HG03575 (cell line): ENCODE measurements around the gene MRPS15.

ENCODE experiments used
- ATAC-seq: cut with Tn5 transposase; IDR thresholded peaks from one replicate; pipeline ENCODE4 v1.9.1; 2021; ENCODE audit not compliant: unreplicated experiment, insufficient number of reproducible peaks, low FRiP score; ENCODE audit errors: extremely low read depth

Gene MRPS15

GRCh38 chr1:36466370-36467026, 2.3 kb upstream of the MRPS15 start:
- ATAC-seq = no peak

- no peak for ATAC-seq
These were observed 1.7 kb upstream of the MRPS15 start for GRCh38 chr1:36465731-36466369.

- ATAC-seq = no peak
These were observed 615 bp upstream of the MRPS15 start for GRCh38 chr1:36464605-36465393.

GRCh38 chr1:36463463-36463802, 751 bp downstream of the MRPS15 start:
- ATAC-seq = no peak

GRCh38 chr1:36458910-36459309, 5.3 kb downstream of the MRPS15 start:
- no peak for ATAC-seq

GRCh38 chr1:36457691-36458090, 6.5 kb downstream of the MRPS15 start:
- no peak for ATAC-seq

- no peak for ATAC-seq
These were observed 7.7 kb downstream of the MRPS15 start for GRCh38 chr1:36456391-36456928.

GRCh38 chr1:36455386-36455785, 8.8 kb downstream of the MRPS15 start:
- no peak for ATAC-seq

GRCh38 chr1:36453600-36454388, 10.4 kb downstream of the MRPS15 start:
- no peak for ATAC-seq

- no peak for ATAC-seq
These were observed 11.1 kb downstream of the MRPS15 start for GRCh38 chr1:36453051-36453450.

DNA sequence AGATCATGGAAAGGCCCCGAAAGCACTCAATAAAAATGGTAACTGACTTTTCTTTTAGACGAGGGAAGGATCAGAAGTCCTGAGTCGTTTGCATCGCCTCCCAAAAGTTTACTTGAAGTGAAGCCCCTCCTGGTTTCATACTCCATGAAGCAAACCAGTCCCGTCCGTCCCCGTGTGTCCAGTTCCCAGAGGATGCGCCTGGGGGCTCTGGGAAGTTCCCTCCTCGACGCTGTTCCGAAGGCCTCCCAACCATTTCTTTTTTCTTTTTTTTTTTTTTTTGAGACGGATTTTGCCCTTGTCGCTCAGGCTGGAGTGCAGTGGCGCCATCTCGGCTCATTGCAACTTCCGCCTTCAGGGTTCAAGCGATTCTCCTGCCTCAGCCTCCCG, 13.3 kb downstream of the MRPS15 start:
- no peak for ATAC-seq

GRCh38 chr1:36450270-36450918, 13.8 kb downstream of the MRPS15 start, which contains the start of gene OSCP1:
Gene OSCP1 (minus strand): TSS chr1:36450451. CDS start chr1:36450369, 82 bp downstream.
- peak; percentile 70 for ATAC-seq

GRCh38 chr1:36448530-36449056, 15.6 kb downstream of the MRPS15 start:
- no peak for ATAC-seq

DNA sequence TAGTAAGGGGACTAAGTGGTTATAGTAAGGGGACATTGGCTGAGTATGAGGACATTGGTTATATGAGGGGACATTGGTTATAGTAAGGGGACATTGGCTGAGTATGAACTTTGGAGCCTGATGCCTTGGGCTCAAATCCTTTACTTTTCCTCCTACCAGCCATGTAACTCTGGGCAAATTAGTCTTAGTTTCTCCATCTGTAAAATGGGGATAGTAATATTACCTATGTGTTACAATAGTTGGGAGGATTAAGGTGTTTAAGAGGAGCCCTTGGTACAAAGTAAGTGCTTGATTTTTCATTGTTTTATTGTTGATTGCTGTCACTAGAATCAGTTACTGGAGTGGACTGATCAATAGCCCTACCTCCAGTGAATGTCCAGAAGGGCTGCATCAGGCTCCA, 16.7 kb downstream of the MRPS15 start:
- ATAC-seq = no peak

- no peak for ATAC-seq
These were observed 17.4 kb downstream of the MRPS15 start for GRCh38 chr1:36446746-36447145.

GRCh38 chr1:36446271-36446670, 17.9 kb downstream of the MRPS15 start:
- ATAC-seq = no peak

- no peak for ATAC-seq
These were observed 20.9 kb downstream of the MRPS15 start for GRCh38 chr1:36443297-36443696.

DNA sequence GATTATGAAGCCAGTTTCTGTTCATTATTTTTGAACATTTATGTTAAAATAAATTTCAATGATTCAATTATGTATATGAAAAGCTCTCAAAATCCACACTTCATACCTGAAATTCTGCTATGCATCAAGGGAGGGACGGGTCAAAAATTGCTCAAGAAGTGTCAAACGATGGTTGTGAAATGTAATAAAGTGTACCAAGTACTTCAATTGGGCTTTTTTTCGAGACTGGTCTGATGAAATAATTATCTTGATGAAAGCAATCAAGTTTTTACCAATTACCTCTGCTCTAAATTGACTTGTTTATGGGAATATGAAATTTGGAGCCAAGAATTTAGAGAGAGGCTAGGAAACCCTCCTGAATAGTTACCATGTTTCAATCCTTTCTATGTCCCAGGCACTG, 21.8 kb downstream of the MRPS15 start:
- ATAC-seq = no peak
